ENCODE measurements around the gene RGS16. TPM values are rescaled to one million over a fixed set of nuclear protein-coding genes. Genes with fewer than 3 reads are reported as not detected.
A peak's percentile ranks its signal among the peaks of the same experiment; 100 is the strongest.
"Not testable (repeated sequence)": the region's sequence is repeated elsewhere in the genome, so short reads cannot be mapped to it uniquely, and the experiment has no call there.

The RGS16 gene
- total and polyA plus RNA-seq, 8 donors: 1.8 to 19.3 (median 3.3) TPM

DNA sequence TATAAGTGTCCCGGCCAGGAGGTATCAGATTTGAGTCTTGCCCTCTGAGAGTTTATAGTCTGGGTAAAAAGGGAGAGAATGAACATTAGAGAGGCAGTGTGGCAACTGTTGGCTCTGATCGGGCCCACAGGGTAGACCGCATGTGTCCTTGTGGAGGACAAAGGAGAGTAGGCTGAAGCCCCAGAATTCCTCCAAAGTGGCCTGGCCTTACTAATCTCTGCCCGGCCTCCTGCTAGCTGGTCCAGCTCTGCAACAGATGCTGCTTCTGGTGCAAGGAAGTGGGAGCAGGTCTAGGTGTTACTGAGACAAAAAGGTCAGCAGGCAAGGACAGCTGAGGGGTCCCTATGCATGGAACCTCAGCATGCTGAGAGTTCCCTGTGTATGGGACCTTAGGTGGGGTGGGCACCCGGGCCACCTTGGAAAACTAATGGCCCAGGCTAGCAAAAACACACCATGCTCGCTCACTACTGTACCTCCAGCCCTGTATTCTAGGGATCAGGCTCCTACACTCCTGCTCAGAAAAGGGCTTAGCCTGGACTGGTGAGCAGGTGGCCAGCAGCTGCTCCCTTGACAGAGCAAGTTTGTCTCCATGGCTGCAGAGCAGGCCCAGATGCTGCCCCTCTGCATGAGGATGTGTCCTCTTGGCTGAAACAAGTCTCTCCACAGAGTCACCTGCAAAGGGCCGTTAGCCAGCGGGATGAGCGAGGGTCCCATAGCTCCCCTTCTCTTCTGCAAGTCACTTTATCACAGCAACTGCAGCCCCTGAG is 30.3 kb upstream of the RGS16 start:
- H3K27me3 ChIP-seq: no peaks in the 10 kb centered on the region
- no peak for FAIRE-seq
- no peaks in the 10 kb centered on the region for H3K36me3 ChIP-seq
- ATAC-seq: peak in 2 of 4 donors; percentile 51 to 60
- DNase-seq: no peak
- H3K4me3 ChIP-seq: no peak overlapping the region
- H3K9me3 ChIP-seq: no peaks in the 10 kb centered on the region
- H3K27ac ChIP-seq: no peak overlapping the region
- intact Hi-C loops (cut with DNase I): no loop called here
- 84 to 94% methylated on average over 9 of the region's 9 CpGs for WGBS, 2 donors
- TF ChIP-seq, protein P1, sequence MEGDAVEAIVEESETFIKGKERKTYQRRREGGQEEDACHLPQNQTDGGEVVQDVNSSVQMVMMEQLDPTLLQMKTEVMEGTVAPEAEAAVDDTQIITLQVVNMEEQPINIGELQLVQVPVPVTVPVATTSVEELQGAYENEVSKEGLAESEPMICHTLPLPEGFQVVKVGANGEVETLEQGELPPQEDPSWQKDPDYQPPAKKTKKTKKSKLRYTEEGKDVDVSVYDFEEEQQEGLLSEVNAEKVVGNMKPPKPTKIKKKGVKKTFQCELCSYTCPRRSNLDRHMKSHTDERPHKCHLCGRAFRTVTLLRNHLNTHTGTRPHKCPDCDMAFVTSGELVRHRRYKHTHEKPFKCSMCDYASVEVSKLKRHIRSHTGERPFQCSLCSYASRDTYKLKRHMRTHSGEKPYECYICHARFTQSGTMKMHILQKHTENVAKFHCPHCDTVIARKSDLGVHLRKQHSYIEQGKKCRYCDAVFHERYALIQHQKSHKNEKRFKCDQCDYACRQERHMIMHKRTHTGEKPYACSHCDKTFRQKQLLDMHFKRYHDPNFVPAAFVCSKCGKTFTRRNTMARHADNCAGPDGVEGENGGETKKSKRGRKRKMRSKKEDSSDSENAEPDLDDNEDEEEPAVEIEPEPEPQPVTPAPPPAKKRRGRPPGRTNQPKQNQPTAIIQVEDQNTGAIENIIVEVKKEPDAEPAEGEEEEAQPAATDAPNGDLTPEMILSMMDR (IDR thresholded peaks at IDR 0.05): no peak
- H3K4me1 ChIP-seq: peaks cover 0 to 4% (median 0%) of the 10 kb centered on the region in 3 donors

DNA sequence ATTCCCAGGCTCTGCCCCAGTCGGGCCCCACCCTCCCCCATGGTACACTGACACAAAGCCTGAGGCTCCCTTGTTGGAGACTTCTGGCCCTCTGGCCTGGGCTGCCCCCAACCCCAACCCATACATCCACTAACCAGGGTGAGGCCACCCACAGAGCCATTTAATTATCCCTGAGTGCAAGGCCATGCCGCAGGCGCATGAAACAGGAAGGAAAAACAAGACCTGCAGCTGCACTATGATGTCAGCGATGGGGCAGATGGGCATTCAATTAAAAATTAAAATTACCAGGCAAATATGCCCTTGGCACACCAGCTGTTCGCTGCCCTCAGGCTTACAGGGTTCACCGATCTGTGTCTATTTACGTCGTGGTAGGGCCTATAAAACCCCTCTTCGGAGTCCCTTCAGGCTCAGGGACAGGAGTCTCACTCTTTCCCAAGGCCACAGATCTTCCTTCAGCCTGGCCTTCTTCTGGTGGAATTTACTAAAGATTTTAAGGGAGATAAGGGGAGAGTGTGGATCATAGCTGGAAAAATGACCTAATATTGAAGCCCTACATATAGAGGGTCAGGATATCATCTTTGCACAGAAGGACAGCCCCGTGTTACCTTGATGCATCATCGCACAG is 29.6 kb upstream of the RGS16 start:
- peaks cover 0 to 4% (median 0%) of the 10 kb centered on the region in 3 donors for H3K4me1 ChIP-seq
- H3K36me3 ChIP-seq: no peaks in the 10 kb centered on the region
- H3K27ac ChIP-seq: no peak overlapping the region
- intact Hi-C loops (cut with DNase I): no loop called here
- no peak for DNase-seq
- H3K9me3 ChIP-seq: no peaks in the 10 kb centered on the region
- ATAC-seq: peak in 2 of 4 donors; percentile 65 to 66
- TF ChIP-seq, protein P1 (IDR thresholded peaks at IDR 0.05): no peak
- no peak for FAIRE-seq
- H3K4me3 ChIP-seq: no peak overlapping the region
- 81 to 82% methylated on average over 11 of the region's 11 CpGs for WGBS, 2 donors
- no peaks in the 10 kb centered on the region for H3K27me3 ChIP-seq

GRCh38 chr1:182633031-182633430 is 28.8 kb upstream of the RGS16 start:
- Histone ChIP-seq H3K27ac (no peak overlapping the region), H3K36me3 (no peaks in the 10 kb centered on the region), H3K4me1 (peaks cover 0 to 4% (median 0%) of the 10 kb centered on the region in 3 donors), H3K4me3 (no peak overlapping the region), H3K27me3 (no peaks in the 10 kb centered on the region), H3K9me3 (no peaks in the 10 kb centered on the region)
- ATAC-seq (no peak), FAIRE-seq (no peak), DNase-seq (no peak)
- intact Hi-C loops (cut with DNase I): no loop called here
- TF ChIP-seq, protein P1 (IDR thresholded peaks at IDR 0.05): no peak

DNA sequence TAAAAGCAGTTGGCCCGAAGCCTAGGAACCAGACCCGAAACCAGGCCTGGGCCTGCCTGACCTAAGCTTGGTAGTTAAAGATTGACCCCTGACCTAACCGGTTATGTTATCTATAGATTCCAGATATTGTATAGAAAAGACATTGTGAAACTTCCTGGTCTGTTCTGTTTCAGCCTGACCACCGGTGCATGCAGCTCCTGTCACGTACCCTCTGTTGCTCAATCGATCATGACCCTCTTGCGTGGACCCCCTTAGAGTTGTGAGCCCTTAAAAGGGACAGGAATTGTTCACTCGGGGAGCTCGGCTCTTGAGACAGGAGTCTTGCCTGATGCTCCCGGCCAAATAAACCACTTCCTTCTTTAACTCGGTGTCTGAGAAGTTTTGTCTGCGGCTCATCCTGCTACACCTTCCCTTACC is 28.3 kb upstream of the RGS16 start:
- H3K36me3 ChIP-seq; H3K4me1 ChIP-seq; H3K4me3 ChIP-seq; DNase-seq; ATAC-seq; H3K27ac ChIP-seq; H3K27me3 ChIP-seq; H3K9me3 ChIP-seq; FAIRE-seq; intact Hi-C loops (cut with DNase I): not testable (repeated sequence)
- WGBS, 2 donors: 55 to 56% methylated on average over 12 of the region's 12 CpGs

DNA sequence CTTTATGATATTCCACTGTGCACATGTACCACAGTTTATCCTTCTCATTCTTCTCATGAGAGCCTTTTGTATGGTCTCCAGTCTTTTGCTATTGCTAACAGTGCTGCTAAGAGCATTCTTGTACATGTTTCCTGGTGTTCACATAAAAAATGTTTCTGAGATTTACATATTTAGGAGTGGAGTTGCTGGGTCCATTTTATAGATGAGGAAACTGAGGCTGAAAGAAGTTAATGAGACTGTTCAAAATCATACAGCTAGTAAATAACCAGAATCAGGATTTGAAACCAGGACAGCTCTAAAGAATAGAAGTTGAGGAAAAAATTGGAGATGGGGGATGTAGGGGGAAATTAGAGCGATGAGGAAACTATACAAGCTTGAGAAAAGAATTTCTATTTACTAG is 27.8 kb upstream of the RGS16 start:
- H3K36me3 ChIP-seq: no peaks in the 10 kb centered on the region
- intact Hi-C loops (cut with DNase I): no loop called here
- 88 to 100% methylated on average over 1 of the region's 1 CpG for WGBS, 2 donors
- FAIRE-seq (no peak), DNase-seq (no peak), ATAC-seq (no peak)
- H3K4me3 ChIP-seq: no peak overlapping the region
- no peak overlapping the region for H3K27ac ChIP-seq
- TF ChIP-seq, protein P1 (IDR thresholded peaks at IDR 0.05): no peak
- peaks cover 0 to 4% (median 0%) of the 10 kb centered on the region in 3 donors for H3K4me1 ChIP-seq
- H3K27me3 ChIP-seq: no peaks in the 10 kb centered on the region
- H3K9me3 ChIP-seq: no peaks in the 10 kb centered on the region

Measured in pancreas (tissue), 10 donors.